ENCODE results near the gene MIB2. TPM values are rescaled to one million over a fixed set of nuclear protein-coding genes. Genes with fewer than 3 reads are reported as not detected.

MIB2 gene
- total and polyA plus RNA-seq, 12 donors = 1.3 to 608 (median 85.8) TPM

DNA sequence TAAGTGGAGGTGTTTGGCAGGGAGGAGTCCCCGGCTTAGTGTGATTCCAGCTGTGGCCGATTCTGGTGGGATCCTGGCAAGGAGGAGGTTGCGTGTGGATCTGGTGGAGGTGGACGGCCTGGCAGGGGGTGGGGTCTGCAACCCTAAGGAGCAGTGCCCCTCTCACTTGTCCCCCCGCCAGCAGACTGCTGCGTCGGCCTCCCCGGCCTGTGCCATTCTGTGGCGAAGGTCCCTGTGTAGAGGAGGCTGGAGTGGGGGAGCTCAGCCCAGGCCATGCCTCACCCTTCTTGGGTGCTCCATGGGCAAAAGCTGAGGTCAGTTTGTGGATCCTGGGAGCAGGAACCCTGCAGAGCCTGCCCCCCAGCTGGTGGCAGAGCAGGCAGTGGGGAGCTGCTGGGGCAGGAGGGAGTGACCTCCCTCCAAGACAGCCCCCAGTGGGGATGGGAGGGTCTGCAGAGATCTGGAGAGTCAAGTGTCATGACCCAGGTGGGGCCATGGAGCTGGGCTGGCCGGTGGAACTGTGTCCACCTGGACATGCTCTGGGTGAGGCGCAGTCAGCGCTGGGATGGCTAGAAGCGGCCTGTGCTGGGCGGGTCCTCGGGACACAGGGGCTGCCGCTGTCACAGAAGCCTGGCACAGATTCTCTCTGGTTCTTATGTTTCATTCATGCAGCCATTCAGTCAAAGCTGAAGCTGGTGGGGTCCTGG is 5.3 kb downstream of the MIB2 start:
- no peak overlapping the region for H3K4me3 ChIP-seq
- intact Hi-C loops (cut with DNase I) = no loop called here
- H3K36me3 ChIP-seq (replicated peaks in 1 of 2) = peaks cover 0 to 8% of the 10 kb centered on the region in 2 donors
- H3K9me3 ChIP-seq (replicated peaks in 1 of 3) = no peaks in the 10 kb centered on the region
- peaks cover 8 to 13% of the 10 kb centered on the region in 2 donors for H3K4me1 ChIP-seq (replicated peaks in 1 of 2)
- WGBS, 4 donors = 87 to 95% (median 89%) methylated on average over 9 to 16 of the region's 16 CpGs
- TF ChIP-seq POLR2A (IDR thresholded peaks at IDR 0.05) = no peak
- TF ChIP-seq, protein P1, sequence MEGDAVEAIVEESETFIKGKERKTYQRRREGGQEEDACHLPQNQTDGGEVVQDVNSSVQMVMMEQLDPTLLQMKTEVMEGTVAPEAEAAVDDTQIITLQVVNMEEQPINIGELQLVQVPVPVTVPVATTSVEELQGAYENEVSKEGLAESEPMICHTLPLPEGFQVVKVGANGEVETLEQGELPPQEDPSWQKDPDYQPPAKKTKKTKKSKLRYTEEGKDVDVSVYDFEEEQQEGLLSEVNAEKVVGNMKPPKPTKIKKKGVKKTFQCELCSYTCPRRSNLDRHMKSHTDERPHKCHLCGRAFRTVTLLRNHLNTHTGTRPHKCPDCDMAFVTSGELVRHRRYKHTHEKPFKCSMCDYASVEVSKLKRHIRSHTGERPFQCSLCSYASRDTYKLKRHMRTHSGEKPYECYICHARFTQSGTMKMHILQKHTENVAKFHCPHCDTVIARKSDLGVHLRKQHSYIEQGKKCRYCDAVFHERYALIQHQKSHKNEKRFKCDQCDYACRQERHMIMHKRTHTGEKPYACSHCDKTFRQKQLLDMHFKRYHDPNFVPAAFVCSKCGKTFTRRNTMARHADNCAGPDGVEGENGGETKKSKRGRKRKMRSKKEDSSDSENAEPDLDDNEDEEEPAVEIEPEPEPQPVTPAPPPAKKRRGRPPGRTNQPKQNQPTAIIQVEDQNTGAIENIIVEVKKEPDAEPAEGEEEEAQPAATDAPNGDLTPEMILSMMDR (IDR thresholded peaks at IDR 0.05) = no peak
- no peaks in the 10 kb centered on the region for H3K27me3 ChIP-seq
- H3K27ac ChIP-seq = no peak overlapping the region
- DNase-seq = no peak

DNA sequence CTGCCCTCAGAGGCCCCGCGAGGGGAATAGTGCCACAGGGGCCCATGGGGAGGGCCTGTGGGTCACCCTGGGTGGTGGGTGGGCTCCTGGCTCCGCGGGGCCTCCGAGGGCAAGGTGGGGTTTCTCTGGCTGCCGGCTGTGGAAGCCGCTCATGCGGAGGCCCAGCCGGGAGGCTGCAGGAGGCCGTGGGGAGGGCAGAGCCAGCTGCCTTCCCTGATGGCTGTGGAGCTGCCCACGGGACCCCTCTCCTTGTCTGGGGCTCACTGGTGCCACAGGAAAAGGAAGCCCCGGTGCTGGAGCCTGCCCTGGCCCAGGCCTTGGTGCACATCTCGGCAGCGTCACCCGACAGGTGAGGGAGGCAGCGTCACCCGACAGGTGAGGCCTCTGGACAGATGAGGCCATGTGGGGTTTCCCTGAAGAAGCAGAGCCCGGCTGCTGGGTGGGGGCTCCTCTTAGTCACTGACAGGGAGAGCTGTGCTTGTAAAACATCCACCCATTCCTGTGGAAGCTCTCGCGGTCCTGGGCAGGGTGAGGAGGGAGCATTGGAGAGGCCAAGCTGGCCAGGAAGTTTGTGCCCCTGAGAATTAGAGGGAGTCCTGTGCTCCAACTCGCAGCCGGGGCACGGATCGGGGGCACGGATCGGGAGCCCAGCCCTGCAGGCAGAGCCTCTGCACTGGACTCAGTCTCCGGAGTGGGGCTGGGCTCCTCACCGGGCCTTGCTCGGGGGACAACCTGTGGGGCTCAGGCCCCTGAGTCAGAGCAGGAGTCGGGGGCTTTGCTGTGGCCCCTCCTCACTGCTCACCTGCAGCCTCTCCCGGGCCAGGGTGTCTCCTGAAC is 6.1 kb downstream of the MIB2 start:
- Histone ChIP-seq H3K4me3 (no peak overlapping the region), H3K4me1 (replicated peaks in 1 of 2) (peaks cover 7 to 11% of the 10 kb centered on the region in 2 donors), H3K27me3 (no peaks in the 10 kb centered on the region), H3K36me3 (replicated peaks in 1 of 2) (peaks cover 0 to 8% of the 10 kb centered on the region in 2 donors), H3K9me3 (replicated peaks in 1 of 3) (no peaks in the 10 kb centered on the region), H3K27ac (no peak overlapping the region)
- TF ChIP-seq POLR2A (IDR thresholded peaks at IDR 0.05) = no peak
- TF ChIP-seq, protein P1 (IDR thresholded peaks at IDR 0.05) = no peak
- WGBS, 4 donors = 87 to 91% (median 89%) methylated on average over 11 to 31 of the region's 31 CpGs
- intact Hi-C loops (cut with DNase I) = no loop called here
- no peak for DNase-seq

DNA sequence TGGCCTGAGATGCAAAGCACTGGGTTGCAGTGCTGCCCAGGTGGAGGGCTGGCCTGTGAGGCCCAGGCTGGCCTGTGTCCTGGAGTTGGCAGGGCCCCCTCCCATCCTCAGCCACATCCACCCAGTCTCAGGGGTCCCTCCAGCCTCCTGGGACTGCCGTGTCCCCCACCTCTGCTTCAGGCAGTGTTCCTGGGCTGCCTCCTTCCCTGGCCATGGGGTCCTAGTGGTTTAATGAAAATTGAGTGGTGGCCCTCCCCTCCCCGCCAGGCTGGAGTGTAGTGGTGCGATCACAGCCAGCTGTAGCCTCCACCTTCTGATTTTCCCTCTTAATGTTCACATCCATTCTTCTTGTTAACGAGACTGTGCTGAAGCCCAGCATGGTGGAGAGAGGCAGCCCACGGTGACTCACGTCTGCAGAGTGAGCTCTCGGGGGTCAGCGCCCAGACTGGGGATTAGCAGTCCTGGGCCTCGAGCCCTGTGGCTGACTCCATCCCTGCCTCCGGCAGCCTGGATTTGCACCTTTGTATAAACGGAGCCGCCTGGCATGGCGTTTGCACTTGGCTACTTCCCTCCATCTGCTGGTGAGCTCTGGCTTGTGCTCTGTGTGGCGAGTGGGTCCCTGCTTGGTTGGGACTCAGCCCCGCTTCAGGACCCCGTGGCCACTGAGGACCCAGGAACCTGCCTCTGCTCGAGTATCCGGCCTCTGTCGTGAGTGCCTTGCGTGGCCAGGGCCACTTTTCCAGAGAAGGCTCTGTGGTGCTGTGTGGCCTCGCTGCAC is 6.9 kb downstream of the MIB2 start:
- Histone ChIP-seq H3K4me3 (no peak overlapping the region), H3K27me3 (no peaks in the 10 kb centered on the region), H3K27ac (no peak overlapping the region), H3K4me1 (replicated peaks in 1 of 2) (peaks cover 0 to 3% of the 10 kb centered on the region in 2 donors), H3K9me3 (replicated peaks in 1 of 3) (no peaks in the 10 kb centered on the region), H3K36me3 (replicated peaks in 1 of 2) (peaks cover 0 to 8% of the 10 kb centered on the region in 2 donors)
- no peak for DNase-seq
- WGBS, 4 donors = 81 to 89% (median 87%) methylated on average over 9 to 21 of the region's 21 CpGs
- intact Hi-C loops (cut with DNase I) = no loop called here
- TF ChIP-seq POLR2A (IDR thresholded peaks at IDR 0.05) = no peak
- TF ChIP-seq, protein P1 (IDR thresholded peaks at IDR 0.05) = no peak

DNA sequence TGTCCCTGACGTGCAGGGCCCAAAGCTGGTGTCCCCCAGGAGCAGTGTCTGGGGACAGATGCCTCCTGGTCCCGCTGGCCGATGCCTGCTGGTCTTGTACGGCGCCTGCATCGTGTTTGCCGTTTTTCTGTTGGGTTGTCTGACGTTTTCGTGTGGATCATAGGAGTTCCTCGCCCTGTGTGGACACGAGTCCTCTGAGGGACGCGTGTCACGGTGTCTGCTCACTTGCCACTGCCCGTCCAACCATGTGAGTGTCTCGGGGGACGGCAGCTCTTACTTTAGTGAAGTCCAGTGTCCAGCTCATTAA is 7.4 kb downstream of the MIB2 start:
- intact Hi-C loops (cut with DNase I) = no loop called here
- 87 to 94% (median 92%) methylated on average over 17 of the region's 17 CpGs for WGBS, 4 donors
- H3K27ac ChIP-seq = no peak overlapping the region
- no peak for TF ChIP-seq POLR2A (IDR thresholded peaks at IDR 0.05)
- TF ChIP-seq, protein P1 (IDR thresholded peaks at IDR 0.05) = no peak
- no peak overlapping the region for H3K4me3 ChIP-seq
- no peaks in the 10 kb centered on the region for H3K27me3 ChIP-seq
- peak in 1 of 7 donors; percentile 6 for DNase-seq
- H3K9me3 ChIP-seq (replicated peaks in 1 of 3) = no peaks in the 10 kb centered on the region
- peaks cover 0 to 6% of the 10 kb centered on the region in 2 donors for H3K36me3 ChIP-seq (replicated peaks in 1 of 2)
- H3K4me1 ChIP-seq (replicated peaks in 1 of 2) = no peaks in the 10 kb centered on the region
